Fibroblast of pulmonary artery (primary cell): ENCODE measurements around the gene MAMDC4.
"Not testable (repeated sequence)": the region's sequence is repeated elsewhere in the genome, so short reads cannot be mapped to it uniquely, and the experiment has no call there.

Experiments used
- DNase-seq: peaks from one replicate; pipeline ENCODE4 v3.0.0-alpha.2; 2010; ENCODE audit warnings: low read depth
- H3K4me3 ChIP-seq: replicated peaks from 2 replicates; pipeline ENCODE4 v1.5.1; 2011; ENCODE audit warnings: low read depth, mild to moderate bottlenecking, control low read depth, low read length, moderate library complexity
- CTCF ChIP-seq: IDR thresholded peaks from 2 replicates; pipeline ENCODE4 v1.5.1; 2011; ENCODE audit warnings: mild to moderate bottlenecking, control low read depth, low read length, inconsistent platforms; ENCODE audit errors: missing control alignments

Gene MAMDC4

DNA sequence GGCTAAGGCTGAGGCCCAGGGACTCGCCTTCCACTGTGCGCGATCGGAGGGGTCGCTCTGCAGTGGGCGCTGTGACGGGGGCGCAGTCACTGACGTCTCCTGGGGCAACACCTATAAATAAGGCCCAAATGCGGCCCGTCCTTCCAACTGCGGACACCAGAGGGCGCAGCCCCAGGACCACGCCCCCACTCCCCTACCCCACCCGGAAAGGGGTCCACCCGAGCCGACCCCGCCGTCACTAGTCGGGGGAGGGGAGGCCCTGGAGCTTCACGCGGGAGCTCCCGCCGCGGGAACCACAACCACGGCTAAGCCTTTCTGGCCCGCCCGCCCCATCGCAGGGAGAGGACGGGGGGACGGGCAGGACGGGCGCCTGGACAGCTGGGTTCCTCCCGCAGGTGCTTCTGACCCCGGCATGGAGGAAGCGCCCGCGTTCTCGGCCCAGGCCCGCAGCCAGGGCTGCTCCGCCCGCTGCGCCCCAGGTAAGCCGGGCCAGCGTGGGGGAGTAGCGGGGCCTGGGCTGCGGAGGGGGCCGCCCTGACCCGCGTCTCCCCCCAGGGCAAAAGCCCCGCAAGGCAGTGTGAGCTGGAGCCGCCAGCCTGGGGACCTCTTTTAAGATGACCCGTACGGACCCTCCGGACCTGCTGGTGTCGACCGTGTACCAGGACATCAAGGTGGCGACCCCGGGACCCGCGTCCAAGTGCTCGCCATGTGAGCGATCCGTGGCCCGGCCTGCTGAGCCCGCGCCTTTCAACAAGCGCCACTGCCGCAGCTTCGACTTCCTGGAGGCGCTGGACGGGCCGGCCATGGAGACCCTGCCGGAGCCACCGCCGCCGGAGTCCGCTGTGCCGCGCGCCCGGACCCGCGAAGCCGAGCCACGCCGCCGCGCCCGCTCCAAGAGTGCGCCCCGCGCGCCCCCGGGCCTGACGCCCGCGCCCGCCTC lies 8.1 kb upstream of the MAMDC4 start:
- H3K4me3 ChIP-seq, DNase-seq: not testable (repeated sequence)
- TF ChIP-seq CTCF, result peak; percentile 31

- no peak for TF ChIP-seq CTCF
- no peak for DNase-seq
- H3K4me3 ChIP-seq, result no peak overlapping the region
These were observed 7.2 kb upstream of the MAMDC4 start for GRCh38 chr9:136844761-136845464.

DNA sequence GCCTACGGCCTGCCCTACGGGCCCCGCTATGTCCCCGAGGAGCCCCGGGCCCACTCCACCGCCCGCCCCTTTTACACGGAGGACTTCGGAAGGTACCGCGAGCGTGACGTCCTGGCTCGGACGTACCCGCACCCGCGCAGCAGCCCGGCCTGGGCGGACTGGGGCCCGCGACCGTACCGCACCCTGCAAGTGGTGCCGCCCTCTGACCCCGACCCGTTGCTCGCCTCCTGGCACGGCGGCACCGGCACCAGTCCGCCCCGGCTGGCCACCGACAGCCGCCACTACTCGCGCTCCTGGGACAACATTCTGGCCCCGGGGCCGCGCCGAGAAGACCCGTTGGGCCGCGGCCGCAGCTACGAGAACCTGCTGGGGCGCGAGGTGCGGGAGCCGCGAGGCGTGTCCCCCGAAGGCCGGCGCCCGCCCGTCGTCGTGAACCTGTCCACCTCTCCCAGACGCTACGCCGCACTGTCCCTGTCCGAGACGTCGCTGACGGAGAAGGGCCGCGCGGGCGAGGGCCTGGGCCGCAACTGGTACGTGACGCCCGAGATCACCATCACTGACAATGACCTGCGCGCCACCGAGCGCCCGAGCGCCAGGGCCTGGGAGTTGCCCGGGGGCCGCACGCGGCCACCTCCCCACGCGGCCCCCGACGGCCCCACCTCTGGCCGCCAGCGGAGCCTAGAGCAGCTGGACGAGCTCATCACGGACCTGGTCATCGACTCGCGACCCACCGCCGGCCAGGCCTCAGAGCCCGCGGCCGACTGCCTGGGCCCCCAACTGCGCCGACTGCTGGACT lies 6.5 kb upstream of the MAMDC4 start:
- no peak for DNase-seq
- H3K4me3 ChIP-seq, result no peak overlapping the region
- TF ChIP-seq CTCF, result no peak

GRCh38 chr9:136846376-136847087 lies 5.6 kb upstream of the MAMDC4 start:
- no peak for DNase-seq
- no peak for TF ChIP-seq CTCF

GRCh38 chr9:136847088-136847825 lies 4.9 kb upstream of the MAMDC4 start:
- TF ChIP-seq CTCF, result no peak
- DNase-seq, result peak; percentile 63
- H3K4me3 ChIP-seq, result peak overlapping the region; percentile 86

More at GRCh38 chr9:136846376-136847087, 5.6 kb upstream of the MAMDC4 start:
- no peak overlapping the region for H3K4me3 ChIP-seq

- TF ChIP-seq CTCF, result no peak
- peak overlapping the region; percentile 86 for H3K4me3 ChIP-seq
- DNase-seq, result peak; percentile 83
These were observed 4.2 kb upstream of the MAMDC4 start for GRCh38 chr9:136847826-136848392.
